HG02588 (cell line): ENCODE measurements around the gene RPS8.
"Not testable (repeated sequence)": the region's sequence is repeated elsewhere in the genome, so short reads cannot be mapped to it uniquely, and the experiment has no call there.

Source experiments
- ATAC-seq: cut with Tn5 transposase; IDR thresholded peaks from one replicate; pipeline ENCODE4 v1.9.1; 2021; ENCODE audit warnings: mild to moderate bottlenecking, moderate library complexity; ENCODE audit not compliant: unreplicated experiment

The RPS8 gene

GRCh38 chr1:44775078-44775929, at the start of gene RPS8:
RPS8 (plus strand) TSS chr1:44775540; CDS start chr1:44775597, 57 bp downstream.
- peak; percentile 76 for ATAC-seq

- peak; percentile 63 for ATAC-seq
Measured at GRCh38 chr1:44730741-44731512, 44.4 kb upstream of the RPS8 start, which contains the start of gene RNU5D-1. RNU5D-1 (minus strand) TSS chr1:44731170.

- no peak for ATAC-seq
Measured at GRCh38 chr1:44733365-44733764, 42.0 kb upstream of the RPS8 start.

- ATAC-seq = no peak
Measured at GRCh38 chr1:44733784-44734183, 41.6 kb upstream of the RPS8 start.

- no peak for ATAC-seq
Measured at GRCh38 chr1:44735992-44736391, 39.3 kb upstream of the RPS8 start.

- not testable (repeated sequence) for ATAC-seq
Measured at GRCh38 chr1:44738953-44739306, 36.4 kb upstream of the RPS8 start.

- ATAC-seq = peak; percentile 97
Measured at GRCh38 chr1:44739307-44740178, 35.8 kb upstream of the RPS8 start, which contains the start of gene KIF2C. KIF2C (plus strand) TSS chr1:44739837; CDS start chr1:44739933, 96 bp downstream.

- no peak for ATAC-seq
Measured at GRCh38 chr1:44740179-44740617, 35.1 kb upstream of the RPS8 start.

GRCh38 chr1:44743211-44743610, 32.1 kb upstream of the RPS8 start:
- no peak for ATAC-seq

- no peak for ATAC-seq
Measured at GRCh38 chr1:44747878-44748277, 27.5 kb upstream of the RPS8 start.

GRCh38 chr1:44757420-44757819, 17.9 kb upstream of the RPS8 start:
- no peak for ATAC-seq

- no peak for ATAC-seq
Measured at GRCh38 chr1:44759077-44759476, 16.3 kb upstream of the RPS8 start.

- no peak for ATAC-seq
Measured at GRCh38 chr1:44760876-44761275, 14.5 kb upstream of the RPS8 start.

GRCh38 chr1:44766421-44766820, 8.9 kb upstream of the RPS8 start:
- ATAC-seq = not testable (repeated sequence)

- ATAC-seq = peak; percentile 18
Measured at GRCh38 chr1:44775930-44776729, 790 bp downstream of the RPS8 start.

- no peak for ATAC-seq
Measured at GRCh38 chr1:44776730-44777068, 1.4 kb downstream of the RPS8 start.

- no peak for ATAC-seq
Measured at GRCh38 chr1:44777547-44777946, 2.2 kb downstream of the RPS8 start.

GRCh38 chr1:44777969-44778635, 2.8 kb downstream of the RPS8 start:
- ATAC-seq = no peak

- no peak for ATAC-seq
Measured at GRCh38 chr1:44778705-44779576, 3.6 kb downstream of the RPS8 start.
